ENCODE data around the gene PIGU. TPM values are rescaled to one million over a fixed set of nuclear protein-coding genes. Genes with fewer than 3 reads are reported as not detected.
A peak's percentile ranks its signal among the peaks of the same experiment; 100 is the strongest.

PIGU gene
- total and polyA plus RNA-seq, 2 of the 13 experiments (the other 11 are each of a cell fraction or from before 2014, with no cell fraction given): 45.5 to 231 TPM

DNA sequence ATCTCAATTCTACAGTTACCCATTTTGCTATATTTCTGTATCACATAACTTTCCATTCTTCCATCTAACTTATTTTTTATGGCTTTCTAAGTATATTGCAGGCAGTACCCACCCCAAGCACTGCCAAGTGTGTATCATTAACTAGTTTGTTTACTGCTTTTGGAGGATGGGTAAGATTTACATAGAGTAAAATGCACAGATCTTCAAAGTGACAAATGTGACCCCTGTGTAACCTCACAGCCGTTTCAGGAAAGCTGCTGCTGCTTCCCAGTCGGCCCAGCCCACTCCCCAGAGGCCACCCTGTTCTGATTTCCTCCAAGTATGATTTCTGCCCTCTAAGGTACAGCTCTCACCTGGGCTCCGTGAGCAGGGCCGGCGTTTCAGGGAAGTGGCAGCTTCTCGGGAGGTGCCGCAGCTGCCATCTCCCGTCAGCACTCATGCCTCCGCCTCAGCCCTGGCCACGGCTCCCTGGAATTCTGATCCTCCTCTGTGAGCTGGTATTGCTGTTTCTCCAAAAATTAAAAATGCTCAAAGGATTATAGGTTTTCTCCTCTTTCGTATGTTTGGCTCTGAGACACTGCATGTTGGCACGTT, 133.3 kb downstream of the PIGU start (continued):
- TF ChIP-seq, protein P1, sequence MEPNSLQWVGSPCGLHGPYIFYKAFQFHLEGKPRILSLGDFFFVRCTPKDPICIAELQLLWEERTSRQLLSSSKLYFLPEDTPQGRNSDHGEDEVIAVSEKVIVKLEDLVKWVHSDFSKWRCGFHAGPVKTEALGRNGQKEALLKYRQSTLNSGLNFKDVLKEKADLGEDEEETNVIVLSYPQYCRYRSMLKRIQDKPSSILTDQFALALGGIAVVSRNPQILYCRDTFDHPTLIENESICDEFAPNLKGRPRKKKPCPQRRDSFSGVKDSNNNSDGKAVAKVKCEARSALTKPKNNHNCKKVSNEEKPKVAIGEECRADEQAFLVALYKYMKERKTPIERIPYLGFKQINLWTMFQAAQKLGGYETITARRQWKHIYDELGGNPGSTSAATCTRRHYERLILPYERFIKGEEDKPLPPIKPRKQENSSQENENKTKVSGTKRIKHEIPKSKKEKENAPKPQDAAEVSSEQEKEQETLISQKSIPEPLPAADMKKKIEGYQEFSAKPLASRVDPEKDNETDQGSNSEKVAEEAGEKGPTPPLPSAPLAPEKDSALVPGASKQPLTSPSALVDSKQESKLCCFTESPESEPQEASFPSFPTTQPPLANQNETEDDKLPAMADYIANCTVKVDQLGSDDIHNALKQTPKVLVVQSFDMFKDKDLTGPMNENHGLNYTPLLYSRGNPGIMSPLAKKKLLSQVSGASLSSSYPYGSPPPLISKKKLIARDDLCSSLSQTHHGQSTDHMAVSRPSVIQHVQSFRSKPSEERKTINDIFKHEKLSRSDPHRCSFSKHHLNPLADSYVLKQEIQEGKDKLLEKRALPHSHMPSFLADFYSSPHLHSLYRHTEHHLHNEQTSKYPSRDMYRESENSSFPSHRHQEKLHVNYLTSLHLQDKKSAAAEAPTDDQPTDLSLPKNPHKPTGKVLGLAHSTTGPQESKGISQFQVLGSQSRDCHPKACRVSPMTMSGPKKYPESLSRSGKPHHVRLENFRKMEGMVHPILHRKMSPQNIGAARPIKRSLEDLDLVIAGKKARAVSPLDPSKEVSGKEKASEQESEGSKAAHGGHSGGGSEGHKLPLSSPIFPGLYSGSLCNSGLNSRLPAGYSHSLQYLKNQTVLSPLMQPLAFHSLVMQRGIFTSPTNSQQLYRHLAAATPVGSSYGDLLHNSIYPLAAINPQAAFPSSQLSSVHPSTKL (CRISPR knock-in tag; IDR thresholded peaks at IDR 0.05): peak; percentile 40; the same call in 1 of the 2 replicates
- TF ChIP-seq ZNF230 (CRISPR knock-in tag; IDR thresholded peaks at IDR 0.05): 0 out of 2 replicates have a peak, but pooled peaks have one; percentile 30
- TF ChIP-seq FOXA3 (CRISPR knock-in tag; IDR thresholded peaks at IDR 0.05): 0 out of 2 replicates have a peak, but pooled peaks have one; percentile 20
- TF ChIP-seq, protein P2, sequence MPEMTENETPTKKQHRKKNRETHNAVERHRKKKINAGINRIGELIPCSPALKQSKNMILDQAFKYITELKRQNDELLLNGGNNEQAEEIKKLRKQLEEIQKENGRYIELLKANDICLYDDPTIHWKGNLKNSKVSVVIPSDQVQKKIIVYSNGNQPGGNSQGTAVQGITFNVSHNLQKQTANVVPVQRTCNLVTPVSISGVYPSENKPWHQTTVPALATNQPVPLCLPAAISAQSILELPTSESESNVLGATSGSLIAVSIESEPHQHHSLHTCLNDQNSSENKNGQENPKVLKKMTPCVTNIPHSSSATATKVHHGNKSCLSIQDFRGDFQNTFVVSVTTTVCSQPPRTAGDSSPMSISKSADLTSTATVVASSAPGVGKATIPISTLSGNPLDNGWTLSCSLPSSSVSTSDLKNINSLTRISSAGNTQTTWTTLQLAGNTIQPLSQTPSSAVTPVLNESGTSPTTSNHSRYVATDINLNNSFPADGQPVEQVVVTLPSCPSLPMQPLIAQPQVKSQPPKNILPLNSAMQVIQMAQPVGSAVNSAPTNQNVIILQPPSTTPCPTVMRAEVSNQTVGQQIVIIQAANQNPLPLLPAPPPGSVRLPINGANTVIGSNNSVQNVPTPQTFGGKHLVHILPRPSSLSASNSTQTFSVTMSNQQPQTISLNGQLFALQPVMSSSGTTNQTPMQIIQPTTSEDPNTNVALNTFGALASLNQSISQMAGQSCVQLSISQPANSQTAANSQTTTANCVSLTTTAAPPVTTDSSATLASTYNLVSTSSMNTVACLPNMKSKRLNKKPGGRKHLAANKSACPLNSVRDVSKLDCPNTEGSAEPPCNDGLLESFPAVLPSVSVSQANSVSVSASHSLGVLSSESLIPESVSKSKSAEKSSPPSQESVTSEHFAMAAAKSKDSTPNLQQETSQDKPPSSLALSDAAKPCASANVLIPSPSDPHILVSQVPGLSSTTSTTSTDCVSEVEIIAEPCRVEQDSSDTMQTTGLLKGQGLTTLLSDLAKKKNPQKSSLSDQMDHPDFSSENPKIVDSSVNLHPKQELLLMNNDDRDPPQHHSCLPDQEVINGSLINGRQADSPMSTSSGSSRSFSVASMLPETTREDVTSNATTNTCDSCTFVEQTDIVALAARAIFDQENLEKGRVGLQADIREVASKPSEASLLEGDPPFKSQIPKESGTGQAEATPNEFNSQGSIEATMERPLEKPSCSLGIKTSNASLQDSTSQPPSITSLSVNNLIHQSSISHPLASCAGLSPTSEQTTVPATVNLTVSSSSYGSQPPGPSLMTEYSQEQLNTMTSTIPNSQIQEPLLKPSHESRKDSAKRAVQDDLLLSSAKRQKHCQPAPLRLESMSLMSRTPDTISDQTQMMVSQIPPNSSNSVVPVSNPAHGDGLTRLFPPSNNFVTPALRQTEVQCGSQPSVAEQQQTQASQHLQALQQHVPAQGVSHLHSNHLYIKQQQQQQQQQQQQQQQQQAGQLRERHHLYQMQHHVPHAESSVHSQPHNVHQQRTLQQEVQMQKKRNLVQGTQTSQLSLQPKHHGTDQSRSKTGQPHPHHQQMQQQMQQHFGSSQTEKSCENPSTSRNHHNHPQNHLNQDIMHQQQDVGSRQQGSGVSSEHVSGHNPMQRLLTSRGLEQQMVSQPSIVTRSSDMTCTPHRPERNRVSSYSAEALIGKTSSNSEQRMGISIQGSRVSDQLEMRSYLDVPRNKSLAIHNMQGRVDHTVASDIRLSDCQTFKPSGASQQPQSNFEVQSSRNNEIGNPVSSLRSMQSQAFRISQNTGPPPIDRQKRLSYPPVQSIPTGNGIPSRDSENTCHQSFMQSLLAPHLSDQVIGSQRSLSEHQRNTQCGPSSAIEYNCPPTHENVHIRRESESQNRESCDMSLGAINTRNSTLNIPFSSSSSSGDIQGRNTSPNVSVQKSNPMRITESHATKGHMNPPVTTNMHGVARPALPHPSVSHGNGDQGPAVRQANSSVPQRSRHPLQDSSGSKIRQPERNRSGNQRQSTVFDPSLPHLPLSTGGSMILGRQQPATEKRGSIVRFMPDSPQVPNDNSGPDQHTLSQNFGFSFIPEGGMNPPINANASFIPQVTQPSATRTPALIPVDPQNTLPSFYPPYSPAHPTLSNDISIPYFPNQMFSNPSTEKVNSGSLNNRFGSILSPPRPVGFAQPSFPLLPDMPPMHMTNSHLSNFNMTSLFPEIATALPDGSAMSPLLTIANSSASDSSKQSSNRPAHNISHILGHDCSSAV (CRISPR knock-in tag; IDR thresholded peaks at IDR 0.05; ENCODE audit: borderline replicate concordance): no peak
- TF ChIP-seq NR2F1 (CRISPR knock-in tag; IDR thresholded peaks at IDR 0.05): peak in 1 of 2 experiments; percentile 46; a peak in 1 of 4 replicates
- TF ChIP-seq RXRB (CRISPR knock-in tag; IDR thresholded peaks at IDR 0.05; ENCODE audit: borderline replicate concordance): peak; percentile 17; the same call in 1 of the 2 replicates
- TF ChIP-seq KLF6 (CRISPR knock-in tag; IDR thresholded peaks at IDR 0.05): 0 out of 2 replicates have a peak, but pooled peaks have one; percentile 18
- TF ChIP-seq ATRX (CRISPR knock-in tag; IDR thresholded peaks at IDR 0.05; ENCODE audit: borderline replicate concordance): no peak
- TF ChIP-seq KLF16 (CRISPR knock-in tag; IDR thresholded peaks at IDR 0.05): no peak
- peak; percentile 83 for TF ChIP-seq RARA (CRISPR knock-in tag; IDR thresholded peaks at IDR 0.05)
